Loucy (cell line): ENCODE measurements around the gene ZNF433.

ENCODE experiments used
- EZH2phosphoT487 ChIP-seq: fragments of 200-600 bp; IDR thresholded peaks from 2 replicates; pipeline ENCODE4 v1.6.1; 2018; ENCODE audit warnings: antibody characterized with exemption, mild to moderate bottlenecking, moderate library complexity, borderline replicate concordance
- TF ChIP-seq, protein P1 (sequence below): fragments of 200-600 bp; sonication (generic); conservative IDR thresholded peaks from 2 replicates; pipeline ENCODE4 v1.5.1; 2014; ENCODE audit warnings: mild to moderate bottlenecking, antibody characterized with exemption, low read length

DNA sequence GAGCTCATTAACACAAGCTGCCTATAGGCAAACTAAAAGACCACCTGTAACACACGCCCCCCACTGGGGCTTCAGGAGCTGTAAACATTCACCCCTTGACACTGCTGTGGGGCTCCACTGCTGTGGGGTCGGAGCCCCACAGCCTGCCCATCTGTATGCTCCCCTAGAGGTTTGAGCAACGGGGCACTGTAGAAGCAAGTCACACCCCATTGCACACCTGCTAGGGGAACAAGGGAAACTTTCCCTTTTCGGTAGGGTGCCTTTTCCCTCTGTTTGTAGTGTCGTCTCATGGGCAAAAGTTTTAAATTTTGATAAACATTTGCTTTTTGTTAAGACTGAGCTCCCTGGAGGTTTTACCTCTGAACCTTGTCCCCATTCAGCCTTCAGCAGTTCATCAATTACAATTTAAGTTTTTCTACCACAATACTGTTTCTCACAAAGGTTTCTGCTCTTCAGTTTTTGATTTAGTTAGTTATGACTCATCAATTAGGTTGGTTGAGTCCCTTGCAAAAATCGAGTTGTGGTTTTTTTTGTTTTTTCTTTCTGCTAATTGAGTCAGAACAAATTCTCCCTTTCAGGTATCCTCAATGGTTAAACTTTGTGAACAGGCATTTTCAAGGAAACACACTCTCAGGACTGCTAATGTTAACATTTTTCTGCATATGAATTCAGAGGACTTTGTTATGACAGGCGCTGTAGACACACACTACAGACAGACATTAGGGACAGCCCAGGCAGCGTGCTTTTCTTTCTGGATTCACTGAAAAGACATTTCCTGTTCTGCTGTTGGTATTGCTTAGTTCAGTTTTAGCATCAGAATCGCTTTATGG lies 35.1 kb downstream of the ZNF433 start:
- TF ChIP-seq, protein P1, sequence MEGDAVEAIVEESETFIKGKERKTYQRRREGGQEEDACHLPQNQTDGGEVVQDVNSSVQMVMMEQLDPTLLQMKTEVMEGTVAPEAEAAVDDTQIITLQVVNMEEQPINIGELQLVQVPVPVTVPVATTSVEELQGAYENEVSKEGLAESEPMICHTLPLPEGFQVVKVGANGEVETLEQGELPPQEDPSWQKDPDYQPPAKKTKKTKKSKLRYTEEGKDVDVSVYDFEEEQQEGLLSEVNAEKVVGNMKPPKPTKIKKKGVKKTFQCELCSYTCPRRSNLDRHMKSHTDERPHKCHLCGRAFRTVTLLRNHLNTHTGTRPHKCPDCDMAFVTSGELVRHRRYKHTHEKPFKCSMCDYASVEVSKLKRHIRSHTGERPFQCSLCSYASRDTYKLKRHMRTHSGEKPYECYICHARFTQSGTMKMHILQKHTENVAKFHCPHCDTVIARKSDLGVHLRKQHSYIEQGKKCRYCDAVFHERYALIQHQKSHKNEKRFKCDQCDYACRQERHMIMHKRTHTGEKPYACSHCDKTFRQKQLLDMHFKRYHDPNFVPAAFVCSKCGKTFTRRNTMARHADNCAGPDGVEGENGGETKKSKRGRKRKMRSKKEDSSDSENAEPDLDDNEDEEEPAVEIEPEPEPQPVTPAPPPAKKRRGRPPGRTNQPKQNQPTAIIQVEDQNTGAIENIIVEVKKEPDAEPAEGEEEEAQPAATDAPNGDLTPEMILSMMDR, result no peak
- no peak for TF ChIP-seq EZH2phosphoT487
